GM23338 (cell line): ENCODE measurements around the gene CX3CR1.

ENCODE experiments used
- CTCF ChIP-seq, 2 experiments: fragments of 200-600 bp in 1 of 2; sonication (generic) in 1 of 2; conservative IDR thresholded peaks; 2 replicates each; pipeline versions ENCODE4 v1.5.1 to v1.6.1; 2016 to 2017; ENCODE audit warnings: antibody characterized with exemption in 2 of 2, low read depth in 2 of 2, mild to moderate bottlenecking in 2 of 2, moderate library complexity in 1 of 2
- EZH2 ChIP-seq: fragments of 200-600 bp; sonication (generic); IDR thresholded peaks from one replicate; pipeline ENCODE4 v1.8.0; 2017; ENCODE audit warnings: antibody characterized with exemption, mild to moderate bottlenecking, low read depth; ENCODE audit not compliant: unreplicated experiment
- EZH2phosphoT487 ChIP-seq: fragments of 200-600 bp; sonication (generic); IDR thresholded peaks from one replicate; pipeline ENCODE4 v1.8.1; 2018; ENCODE audit warnings: antibody characterized with exemption; ENCODE audit not compliant: unreplicated experiment
- JUNB ChIP-seq: IDR thresholded peaks from one replicate; pipeline ENCODE4 v1.6.1; 2016; ENCODE audit warnings: antibody characterized with exemption; ENCODE audit not compliant: unreplicated experiment
- POLR2AphosphoS5 ChIP-seq: IDR thresholded peaks from 2 replicates; pipeline ENCODE4 v1.6.1; 2016; ENCODE audit warnings: antibody characterized with exemption, low read depth
- REST ChIP-seq: IDR thresholded peaks from one replicate; pipeline ENCODE4 v1.6.1; 2018; ENCODE audit warnings: antibody characterized with exemption; ENCODE audit not compliant: unreplicated experiment
- ZNF114 ChIP-seq: fragments of 250-450 bp; sonication (Bioruptor Pico); IDR thresholded peaks from 2 replicates; pipeline ENCODE4 v1.5.0; 2020; ENCODE audit warnings: mild to moderate bottlenecking, moderate library complexity
- ZNF462 ChIP-seq: fragments of 250-450 bp; sonication (Bioruptor Pico); IDR thresholded peaks from 2 replicates; pipeline ENCODE4 v1.5.0; 2020; ENCODE audit warnings: mild to moderate bottlenecking, moderate library complexity

- no peak for TF ChIP-seq CTCF (conservative IDR thresholded peaks at IDR 0.05; ENCODE audit: low read depth in 2 of 2)
- no peak for TF ChIP-seq ZNF462 (CRISPR knock-in tag)
- TF ChIP-seq POLR2AphosphoS5 = no peak
- no peak for TF ChIP-seq EZH2
- TF ChIP-seq EZH2phosphoT487 = no peak
- no peak for TF ChIP-seq ZNF114 (CRISPR knock-in tag)
- TF ChIP-seq REST = no peak
- TF ChIP-seq JUNB = no peak
Observed at GRCh38 chr3:39329493-39329892, 49.7 kb upstream of the CX3CR1 start, which contains the start of gene CCR8.
